ENCODE measurements around the gene HOXB3.

Gene HOXB3

DNA sequence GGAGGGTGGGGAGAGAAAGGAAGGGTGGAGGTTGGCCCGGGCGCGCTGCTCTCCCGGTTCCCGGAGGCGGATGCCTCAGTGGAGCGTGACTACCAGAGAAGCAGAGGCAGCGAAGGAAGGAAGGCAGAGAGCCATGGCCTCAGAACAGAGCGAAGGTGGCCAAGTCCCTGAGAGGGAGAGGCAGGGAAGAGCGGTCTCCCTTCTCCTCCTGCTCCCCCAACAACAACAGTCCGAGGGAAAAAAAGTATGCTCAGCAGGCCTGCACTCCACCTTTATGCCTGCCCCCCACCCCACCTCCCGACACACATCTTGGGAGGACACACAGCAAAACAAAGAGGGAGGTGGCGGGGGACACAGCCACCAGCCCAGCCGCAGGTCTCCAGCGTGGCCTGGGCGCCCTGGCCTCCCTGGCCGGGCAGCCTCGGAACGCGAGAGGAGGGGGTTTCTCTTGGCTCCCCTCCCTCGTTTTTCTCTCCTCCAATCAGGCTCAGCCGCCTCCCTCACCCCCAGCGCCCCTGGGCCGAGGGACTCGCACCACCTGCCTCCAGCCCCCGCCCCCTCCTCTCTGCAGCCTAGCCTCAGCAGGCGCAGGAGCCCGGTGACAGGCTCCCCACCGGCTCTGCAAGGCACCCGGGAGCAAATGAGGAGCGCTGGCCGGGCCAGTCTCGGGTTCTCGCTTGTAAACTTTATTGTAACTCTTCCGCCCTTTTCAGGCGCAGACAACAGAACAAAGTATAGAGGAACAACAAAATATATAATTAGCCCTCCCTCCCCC, 21.8 kb upstream of the HOXB3 start:
- peak; percentile 71 for DNase-seq

DNA sequence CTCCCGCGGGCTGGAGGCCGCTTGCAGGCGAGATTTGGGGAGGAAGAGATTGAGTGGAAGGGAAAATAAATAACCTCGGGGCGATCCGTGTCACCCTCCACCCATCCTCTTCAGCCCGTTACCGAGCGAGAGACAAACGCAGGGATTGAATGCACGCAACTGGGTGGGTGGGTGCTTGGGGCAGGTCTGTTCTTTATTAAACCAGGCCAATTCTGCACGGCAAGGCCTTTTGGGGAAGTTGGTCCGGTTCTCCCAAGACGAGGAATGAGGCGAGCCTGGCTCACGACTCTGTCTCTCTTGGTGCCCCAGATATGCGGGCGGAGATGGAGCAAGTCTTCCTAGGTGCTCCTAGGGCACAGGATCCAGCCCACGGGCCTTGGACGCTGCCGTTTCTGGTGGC, 21.2 kb upstream of the HOXB3 start:
- no peak for DNase-seq

DNA sequence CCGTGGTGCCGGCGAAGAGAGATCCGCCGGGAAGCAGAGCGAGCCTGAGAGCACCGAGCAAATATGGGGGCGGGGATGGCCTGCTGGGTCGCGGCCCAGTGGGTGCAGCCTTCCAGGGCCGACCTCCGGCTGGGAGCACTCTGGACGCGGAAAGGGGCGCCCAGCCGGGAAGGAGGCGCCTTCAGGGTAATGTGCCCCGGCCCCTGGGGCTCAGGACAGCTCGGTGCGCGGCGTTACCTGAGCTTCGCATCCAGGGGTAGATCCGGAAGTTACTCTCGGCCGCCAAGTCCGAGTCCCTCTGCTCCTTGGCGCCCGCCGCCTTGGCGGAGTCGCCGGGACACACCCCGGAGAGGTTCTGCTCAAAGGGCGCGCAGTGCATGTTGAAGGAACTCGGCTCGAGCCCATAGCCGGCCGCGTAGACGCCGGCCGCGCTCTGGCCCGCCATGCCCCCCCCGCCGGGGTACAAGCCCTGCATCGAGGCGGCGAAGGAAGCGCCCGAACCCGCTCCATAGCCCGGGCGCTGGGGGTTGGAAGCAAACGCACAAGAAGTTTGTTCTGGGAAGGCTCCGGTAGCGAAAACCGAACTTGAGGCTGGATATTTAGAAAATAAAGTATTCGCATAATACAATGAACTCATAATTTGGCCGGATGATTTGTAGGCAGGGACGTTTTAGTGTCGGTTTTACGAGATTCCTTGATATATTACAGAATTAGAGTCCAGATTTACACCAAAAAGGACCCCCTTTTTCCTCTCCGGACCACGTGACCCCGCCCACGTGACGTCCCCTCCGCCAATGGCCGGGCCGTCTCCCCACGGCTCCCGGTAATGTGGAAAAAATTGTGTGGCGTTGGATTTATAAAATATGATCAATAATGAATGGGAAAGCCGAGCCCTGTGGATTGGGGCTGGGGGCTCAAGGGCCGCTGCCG, 20.5 kb upstream of the HOXB3 start, which contains the start of gene HOXB7:
Gene HOXB7, minus strand, starts transcription at position 736 of the 930 bp plus-strand sequence. Its CDS starts 99 bp downstream, at position 637.
- peak; percentile 63 for DNase-seq

DNA sequence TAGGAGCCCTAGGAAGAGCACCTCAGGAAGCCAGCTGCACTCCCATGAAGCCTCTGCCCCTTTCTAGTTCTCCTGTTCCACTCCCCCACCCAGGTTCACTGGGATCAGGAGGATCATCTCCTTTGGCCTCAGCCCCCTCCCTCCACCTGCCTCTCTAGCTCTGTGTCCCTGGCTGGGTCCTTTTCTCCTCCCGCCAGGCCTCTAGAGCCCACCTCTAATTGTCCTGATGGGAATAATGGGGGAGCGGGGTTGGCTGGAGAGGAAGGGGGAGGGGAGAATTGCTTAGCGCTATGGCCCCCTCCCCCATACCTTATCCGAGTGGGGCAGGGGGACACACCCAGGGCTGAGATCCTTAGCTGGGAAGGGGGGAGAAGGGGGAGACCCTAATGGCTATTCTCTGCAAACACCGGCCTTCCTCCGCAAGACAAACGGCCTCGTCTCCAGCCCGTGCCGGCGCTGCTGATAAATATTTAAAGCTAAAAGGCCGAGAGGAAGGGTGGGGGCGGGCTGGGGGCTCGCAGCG, 19.8 kb upstream of the HOXB3 start:
- DNase-seq, result peak; percentile 35

DNA sequence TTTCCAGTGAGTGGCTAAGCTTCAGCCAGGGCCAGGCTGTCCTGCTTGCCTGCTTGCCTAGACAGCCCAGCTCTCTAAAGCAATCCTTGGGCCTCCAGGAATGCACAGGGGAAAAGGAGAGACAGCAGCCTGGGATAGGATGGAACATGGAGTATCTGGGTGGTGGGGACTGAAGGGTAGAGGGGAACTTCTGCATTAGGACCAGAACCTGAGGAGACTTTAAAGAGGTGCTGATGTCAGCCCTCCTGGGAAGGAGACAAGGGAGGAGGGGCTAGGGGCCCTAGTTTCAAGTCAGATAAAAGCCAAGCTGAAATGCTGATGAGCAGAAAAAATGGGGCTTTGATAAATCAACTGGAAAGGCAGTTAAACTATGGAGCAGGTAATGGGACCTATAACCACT, 19.0 kb upstream of the HOXB3 start:
- DNase-seq, result no peak

GRCh38 chr17:48608494-48608834, 18.4 kb upstream of the HOXB3 start:
- no peak for DNase-seq

DNA sequence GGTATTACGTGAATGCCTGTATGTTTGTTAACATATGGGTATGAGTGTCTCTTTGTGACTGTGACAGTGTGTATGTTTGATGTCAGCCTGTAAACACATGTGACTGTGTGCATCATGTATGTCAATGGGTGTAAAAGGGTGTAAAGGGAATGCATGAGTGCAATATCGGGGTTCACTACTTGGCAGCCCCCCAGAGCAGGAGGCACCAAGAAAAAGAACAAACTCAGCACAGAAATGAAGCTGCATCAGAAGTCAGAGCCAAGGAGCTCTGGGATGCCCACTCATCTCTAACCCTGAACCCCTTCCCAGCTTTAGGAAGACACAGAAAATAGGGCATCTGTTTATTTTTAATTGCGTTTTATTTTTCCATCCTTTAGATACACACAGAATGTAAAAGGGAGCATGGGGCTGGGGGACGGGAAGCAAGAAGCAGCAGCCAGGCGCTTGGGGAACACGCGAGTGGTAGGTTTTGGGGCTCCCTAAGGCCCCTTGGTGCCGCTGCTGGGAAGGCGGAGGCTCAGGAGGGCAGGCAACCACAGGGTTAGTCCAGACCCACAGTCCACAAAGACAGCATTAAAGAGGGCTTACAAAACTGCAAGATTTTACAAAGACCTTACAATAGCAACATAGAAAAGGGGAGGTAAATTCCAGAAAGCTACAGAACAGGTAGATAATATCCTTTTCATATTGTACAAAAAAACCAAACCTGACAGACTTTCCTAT, 17.0 kb upstream of the HOXB3 start:
- no peak for DNase-seq

DNA sequence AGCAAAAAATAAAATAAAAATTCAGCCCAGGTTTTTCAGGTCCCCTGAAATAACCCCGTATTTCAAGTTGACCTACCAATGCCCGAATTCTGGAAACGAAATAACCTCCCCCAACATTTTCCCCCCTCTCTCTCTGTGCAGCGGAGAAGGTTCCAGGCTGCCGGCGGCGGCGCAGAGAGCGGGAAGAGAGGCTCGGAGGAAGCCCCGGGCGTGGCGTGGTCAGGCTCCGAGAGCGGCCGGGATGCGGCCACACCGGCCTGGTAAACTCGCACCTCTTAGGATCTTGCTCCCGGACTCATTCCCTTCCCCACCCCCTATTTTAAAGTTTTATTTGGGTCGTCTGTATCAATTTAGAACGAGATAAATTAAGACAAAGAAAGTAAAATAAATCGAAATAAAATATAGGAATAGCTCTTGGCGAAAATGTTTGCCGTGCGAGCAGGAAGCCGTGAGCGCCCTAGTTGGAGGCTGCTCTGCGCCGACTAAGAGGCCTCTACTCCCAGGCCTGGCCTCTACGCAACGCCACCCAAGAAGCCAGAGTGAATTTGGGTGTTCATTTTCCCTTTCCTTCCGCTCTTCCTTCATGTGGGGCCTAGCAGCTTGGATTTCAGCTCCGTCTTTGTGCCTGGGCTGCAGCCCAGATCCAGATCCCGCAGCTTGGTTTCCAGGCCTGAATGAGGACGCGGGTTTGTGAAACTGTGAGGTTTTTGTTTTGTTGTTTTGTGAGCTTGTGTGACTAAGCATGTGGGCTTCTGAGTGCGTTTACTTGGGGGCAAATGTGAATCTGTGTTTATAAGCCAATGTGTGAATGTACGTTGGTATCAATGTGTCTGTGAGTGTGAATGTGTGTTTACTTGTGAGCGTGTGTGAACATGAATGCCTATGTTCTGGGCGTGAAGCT, 16.2 kb upstream of the HOXB3 start:
- no peak for DNase-seq

DNA sequence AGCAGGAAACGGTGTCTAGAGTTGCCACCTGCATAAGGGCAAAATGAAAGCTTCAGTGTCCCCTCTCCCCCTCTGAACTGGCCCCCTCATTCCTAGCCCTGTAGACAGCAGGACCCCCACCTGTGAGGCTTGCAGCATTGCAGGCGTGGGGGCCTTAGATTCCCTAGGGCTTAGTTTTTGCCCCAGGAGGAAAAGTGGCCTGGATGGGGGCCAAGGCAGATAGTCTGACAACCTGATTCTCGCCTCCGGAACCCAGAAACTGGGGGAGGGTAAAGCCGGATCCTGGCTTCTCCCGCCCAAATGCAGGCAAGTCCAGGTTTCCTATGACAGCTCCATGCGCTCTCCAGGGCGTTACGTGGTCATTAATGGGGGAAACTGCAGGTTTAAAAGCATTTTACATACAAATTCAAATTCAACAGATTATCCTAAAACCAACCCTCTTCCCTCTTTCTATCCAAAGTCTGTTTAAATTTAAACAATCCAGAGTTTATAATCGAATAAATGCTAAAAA, 15.4 kb upstream of the HOXB3 start:
- no peak for DNase-seq

DNA sequence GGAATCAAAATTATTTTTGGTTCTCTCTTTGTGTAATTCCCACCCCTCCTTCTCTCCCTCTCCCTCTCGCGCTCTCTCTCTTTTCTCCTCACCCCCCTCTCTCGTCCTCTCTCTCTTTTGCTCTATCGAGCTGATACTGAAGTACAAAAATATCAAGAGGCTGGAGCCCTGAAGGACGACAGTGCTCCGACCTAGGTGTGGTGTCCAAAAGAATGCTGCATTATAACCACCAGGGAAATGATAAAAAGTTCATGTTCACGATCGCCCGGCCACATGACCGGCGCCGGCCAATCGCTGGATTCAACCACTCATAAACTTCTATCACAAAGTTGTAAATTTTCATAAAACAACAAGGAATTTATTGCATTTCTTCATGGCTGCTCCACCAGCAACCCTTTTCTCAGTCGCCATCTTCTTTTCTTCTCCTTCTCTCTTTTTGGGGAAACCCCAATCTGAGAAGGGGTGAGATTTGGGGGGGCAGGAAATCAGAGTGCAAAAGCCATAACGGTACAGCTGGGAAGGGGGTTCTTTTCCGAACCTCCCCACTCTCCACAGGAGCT, 14.8 kb upstream of the HOXB3 start, which contains the start of gene HOXB6:
Gene HOXB6, minus strand, starts transcription at position 217 of the 560 bp plus-strand sequence. CDS start 6,836 bp downstream, outside the sequence.
- DNase-seq, result no peak

DNA sequence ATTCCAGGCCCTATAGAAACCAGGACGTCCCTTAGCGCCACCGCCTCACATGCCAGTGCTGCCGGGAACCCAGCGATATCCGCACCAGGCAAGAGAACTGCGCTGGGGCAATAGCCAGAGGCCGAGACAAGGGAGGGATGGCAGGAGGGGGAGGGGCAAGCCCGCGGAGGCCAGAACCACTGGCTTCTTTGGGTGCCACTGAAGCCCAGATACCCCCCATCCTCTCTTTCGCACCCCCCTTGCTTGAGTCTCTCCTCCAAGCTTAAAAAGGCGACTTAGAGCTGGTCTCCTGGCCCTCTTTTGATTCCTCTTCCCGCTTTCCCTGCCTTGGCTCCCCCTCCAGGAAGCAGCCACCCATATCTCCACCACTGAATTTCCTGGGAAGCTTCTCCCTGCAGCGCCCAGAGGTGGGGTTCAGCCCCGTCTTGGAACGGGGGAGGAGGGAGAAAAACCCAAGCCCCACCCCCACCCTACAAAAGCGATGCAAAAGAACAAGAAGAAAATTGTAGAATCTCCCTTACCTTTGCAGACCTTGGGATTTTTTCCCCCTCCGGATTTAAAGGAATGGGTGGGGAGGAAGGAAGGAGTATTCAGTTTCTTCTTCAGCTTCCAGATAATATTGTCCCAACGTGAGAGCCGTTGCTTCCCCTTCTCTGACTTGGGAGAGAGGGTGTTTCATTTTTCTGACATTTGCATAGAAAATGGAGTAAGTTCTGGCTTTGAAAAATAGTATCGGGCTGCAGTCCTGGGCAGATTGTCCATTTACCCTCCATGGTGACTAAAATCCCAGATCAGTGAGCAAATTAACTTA, 14.1 kb upstream of the HOXB3 start:
- no peak for DNase-seq

DNA sequence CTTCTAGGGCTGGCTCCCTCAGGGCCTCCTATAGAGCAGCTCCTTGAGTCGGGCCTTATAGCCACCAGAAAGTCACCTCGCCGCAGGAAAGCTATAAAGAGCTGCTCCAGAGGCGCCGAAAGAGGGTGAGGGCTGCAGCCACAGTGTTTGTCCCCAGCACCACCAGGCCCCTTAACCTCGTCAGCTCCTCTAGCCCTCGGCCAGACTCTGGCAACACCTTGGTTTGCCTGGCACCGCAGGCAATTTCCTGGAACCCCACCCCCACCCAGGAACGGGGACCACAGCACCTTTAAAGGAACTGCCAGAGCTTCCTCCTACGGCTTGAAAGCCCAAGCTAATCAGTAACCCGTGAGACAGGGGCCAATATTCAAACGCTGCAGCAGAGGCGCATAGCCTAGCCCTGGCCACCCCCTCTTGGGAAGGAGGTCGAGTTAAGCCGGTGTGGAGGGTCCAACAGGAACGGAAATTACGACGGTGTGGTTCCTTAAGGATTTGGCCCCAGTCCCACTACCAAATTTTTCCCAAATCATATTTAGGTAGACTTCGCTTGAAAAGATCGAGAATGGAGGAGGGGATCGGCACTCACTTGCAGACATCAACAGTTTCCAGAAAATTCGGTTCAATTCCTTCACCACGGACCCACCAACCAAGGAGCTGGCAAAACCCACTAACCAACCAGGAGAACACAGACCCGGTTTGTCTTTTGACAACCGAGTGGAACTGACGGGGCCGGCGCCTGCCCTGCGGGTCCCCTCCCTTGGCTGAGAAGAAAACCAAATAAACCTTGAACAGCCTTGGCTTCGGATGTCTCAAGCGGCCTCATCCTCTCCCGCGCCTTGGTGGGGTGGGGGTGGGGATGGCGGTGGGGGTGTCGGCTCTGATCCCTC, 11.7 kb upstream of the HOXB3 start:
- DNase-seq, result no peak

GRCh38 chr17:48601207-48601538, 11.1 kb upstream of the HOXB3 start:
- DNase-seq, result no peak

GRCh38 chr17:48600244-48601098, 10.4 kb upstream of the HOXB3 start:
- DNase-seq, result no peak

- DNase-seq, result no peak
These were observed 9.3 kb upstream of the HOXB3 start for GRCh38 chr17:48599354-48599753.

- no peak for DNase-seq
These were observed 8.7 kb upstream of the HOXB3 start for GRCh38 chr17:48598736-48599135.

GRCh38 chr17:48597778-48598631, 8.0 kb upstream of the HOXB3 start:
- DNase-seq, result peak; percentile 23

DNA sequence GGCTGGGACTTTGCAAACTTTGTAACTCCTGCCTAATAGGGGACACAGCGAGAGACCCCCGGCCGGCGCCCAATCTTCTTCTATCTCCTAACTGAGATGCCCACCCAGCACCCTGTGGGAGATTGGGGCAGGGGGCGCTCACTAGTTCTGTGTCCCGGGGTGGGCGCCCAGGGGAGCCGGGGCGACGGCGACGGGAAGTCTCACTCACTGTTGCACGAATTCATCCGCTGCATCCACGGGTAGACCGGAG, 7.4 kb upstream of the HOXB3 start:
- DNase-seq, result no peak

Measured in COR-L47 (cell line).